ENCODE data around the gene CD55. TPM values are rescaled to one million over a fixed set of nuclear protein-coding genes. Genes with fewer than 3 reads are reported as not detected.

Gene CD55
- total RNA-seq, 2 experiments from 2014 or later, result 62.1 to 66.0 TPM

DNA sequence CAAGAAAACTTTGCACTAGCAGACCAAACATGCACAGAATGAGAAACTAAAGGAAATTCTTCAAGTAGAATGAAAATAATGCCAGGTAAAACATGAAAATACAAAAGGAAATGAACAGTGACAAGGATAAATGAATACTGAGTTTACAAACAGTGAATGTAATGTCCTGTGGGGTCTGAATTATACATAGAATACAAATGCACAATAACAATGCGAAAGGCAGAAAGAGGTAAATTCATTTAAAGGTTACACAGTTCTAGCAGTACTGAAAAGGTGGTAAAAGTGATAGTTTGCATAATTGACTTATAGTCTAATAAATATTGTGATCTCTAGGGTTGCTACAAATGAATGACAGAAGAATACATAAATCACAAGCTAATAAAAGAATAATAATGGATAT lies 12.9 kb downstream of the CD55 start:
- CTCF ChIA-PET, result interaction anchor here (0.7 kb wide), 2 partner anchors 12 to 16 kb away, joined by 3 to 4 read pairs; no protein-coding TSS in a partner anchor

DNA sequence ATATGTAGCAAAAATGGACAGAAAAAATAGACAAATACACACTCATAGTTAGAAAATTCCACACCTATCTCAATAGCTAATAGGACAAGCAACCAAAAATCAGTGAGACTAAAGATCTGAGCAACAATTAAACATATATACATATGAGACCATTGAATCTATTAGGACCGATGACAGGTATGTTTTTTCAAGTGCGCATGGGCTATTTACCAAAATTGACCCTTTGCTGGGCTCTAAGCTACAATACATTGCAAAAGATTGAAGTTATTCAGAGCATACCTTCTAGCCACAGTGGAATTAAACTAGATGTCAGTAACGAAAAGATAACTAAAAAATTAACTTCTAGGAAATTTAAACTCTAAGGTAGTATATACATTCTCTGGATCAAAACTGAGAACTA lies 13.7 kb downstream of the CD55 start:
- peak overlapping the region; percentile 13 for H3K4me3 Mint-ChIP-seq
- no peaks in the 10 kb centered on the region for H3K27me3 Mint-ChIP-seq (ENCODE audit: low read depth)
- intact Hi-C loops (cut with micrococcal nuclease), result loop anchor here (5.0 kb wide), 2 partner anchors 238 to 283 kb away; partner anchors contain the start of genes PFKFB2 and YOD1
- peak overlapping the region; percentile 66 for H3K27ac Mint-ChIP-seq
- no peak for DNase-seq
- CTCF ChIA-PET, result interaction anchor here (0.6 to 0.7 kb wide), 2 partner anchors 13 to 17 kb away, joined by 3 to 4 read pairs; no protein-coding TSS in a partner anchor
- H3K4me1 Mint-ChIP-seq (ENCODE audit: low read depth), result peaks cover 60% of the 10 kb centered on the region
- H3K36me3 Mint-ChIP-seq (ENCODE audit: low read depth), result peaks cover 60% of the 10 kb centered on the region
- peaks cover 18% of the 10 kb centered on the region for H3K9me3 Mint-ChIP-seq

More for the DNA sequence above, 12.9 kb downstream of the CD55 start:
- peaks cover 18% of the 10 kb centered on the region for H3K9me3 Mint-ChIP-seq
- H3K4me3 Mint-ChIP-seq, result no peak overlapping the region
- H3K27ac Mint-ChIP-seq, result peak overlapping the region; percentile 65
- intact Hi-C loops (cut with micrococcal nuclease), result no loop called here
- peaks cover 62% of the 10 kb centered on the region for H3K4me1 Mint-ChIP-seq (ENCODE audit: low read depth)
- no peak for DNase-seq
- no peaks in the 10 kb centered on the region for H3K27me3 Mint-ChIP-seq (ENCODE audit: low read depth)
- H3K36me3 Mint-ChIP-seq (ENCODE audit: low read depth), result peaks cover 62% of the 10 kb centered on the region

DNA sequence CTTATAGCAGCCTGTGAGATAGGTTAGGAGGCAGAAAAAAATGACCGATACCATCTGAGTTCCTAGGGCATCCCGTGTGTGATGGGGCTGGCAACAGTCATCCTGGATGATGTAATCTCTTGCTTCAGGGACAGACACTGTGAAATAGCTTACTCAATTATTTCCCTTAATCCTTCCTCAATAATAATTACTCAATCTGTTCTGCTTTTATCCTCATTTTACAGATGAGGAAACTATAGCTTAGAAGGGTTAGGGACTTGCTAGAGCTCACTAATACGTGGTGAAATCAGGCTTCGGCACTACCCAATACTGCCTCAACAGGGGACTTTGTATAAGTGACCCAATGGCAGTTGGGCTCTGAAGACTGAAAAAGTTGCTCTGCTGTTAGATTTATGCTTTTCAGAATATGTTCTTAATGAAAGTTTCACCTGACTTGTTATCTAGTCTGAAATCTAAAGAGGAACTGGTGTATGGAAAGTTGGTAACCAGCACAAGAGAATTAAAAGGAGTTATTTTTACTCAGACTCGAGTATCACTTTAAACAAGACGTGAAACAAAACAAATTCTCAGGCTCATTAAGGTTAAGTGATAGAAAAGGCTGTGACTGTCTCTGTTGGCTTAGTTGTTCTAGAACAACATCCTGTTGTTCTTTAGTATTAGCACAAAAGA lies 14.4 kb downstream of the CD55 start:
- peak; percentile 37 for DNase-seq

DNA sequence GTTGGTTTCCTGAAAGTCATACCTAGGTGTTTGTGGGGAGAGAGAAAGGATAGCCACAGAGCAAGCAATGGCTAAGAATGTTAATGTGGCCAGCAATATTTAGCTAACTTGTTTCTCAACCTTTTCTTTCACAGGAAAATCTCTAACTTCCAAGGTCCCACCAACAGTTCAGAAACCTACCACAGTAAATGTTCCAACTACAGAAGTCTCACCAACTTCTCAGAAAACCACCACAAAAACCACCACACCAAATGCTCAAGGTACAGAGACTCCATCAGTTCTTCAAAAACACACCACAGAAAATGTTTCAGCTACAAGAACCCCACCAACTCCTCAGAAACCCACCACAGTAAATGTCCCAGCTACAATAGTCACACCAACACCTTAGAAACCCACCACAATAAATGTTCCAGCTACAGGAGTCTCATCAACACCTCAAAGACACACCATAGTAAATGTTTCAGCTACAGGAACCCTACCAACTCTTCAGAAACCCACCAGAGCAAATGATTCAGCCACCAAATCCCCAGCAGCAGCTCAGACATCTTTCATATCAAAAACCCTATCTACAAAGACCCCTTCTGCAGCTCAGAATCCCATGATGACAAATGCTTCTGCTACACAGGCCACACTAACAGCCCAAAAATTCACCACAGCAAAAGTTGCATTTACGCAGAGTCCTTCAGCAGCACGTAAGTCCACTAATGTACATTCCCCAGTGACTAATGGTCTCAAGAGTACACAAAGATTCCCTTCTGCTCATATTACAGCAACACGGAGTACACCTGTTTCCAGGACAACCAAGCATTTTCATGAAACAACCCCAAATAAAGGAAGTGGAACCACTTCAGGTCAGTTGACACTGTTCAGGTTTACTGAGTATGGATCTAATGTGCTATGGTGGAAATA lies 15.3 kb downstream of the CD55 start:
- CTCF ChIA-PET, result interaction anchor here (0.5 to 1.8 kb wide), 6 partner anchors 12 to 288 kb away, joined by 3 to 10 read pairs (median 3); partner anchors contain the start of gene CD55
- intact Hi-C loops (cut with micrococcal nuclease), result loop anchor here (1.0 to 5.0 kb wide), 6 partner anchors 7 to 285 kb away; partner anchors contain the start of genes CD55, PFKFB2 and YOD1
- Mint-ChIP-seq H3K4me1 (ENCODE audit: low read depth) (peaks cover 68% of the 10 kb centered on the region), H3K27me3 (ENCODE audit: low read depth) (no peaks in the 10 kb centered on the region), H3K27ac (peak overlapping the region; percentile 82), H3K9me3 (peaks cover 18% of the 10 kb centered on the region), H3K4me3 (no peak overlapping the region), H3K36me3 (ENCODE audit: low read depth) (peaks cover 63% of the 10 kb centered on the region)
- DNase-seq, result peak; percentile 43

More for the DNA sequence above, 14.4 kb downstream of the CD55 start:
- Mint-ChIP-seq H3K4me3 (peak overlapping the region; percentile 37), H3K9me3 (peaks cover 18% of the 10 kb centered on the region), H3K27me3 (ENCODE audit: low read depth) (no peaks in the 10 kb centered on the region), H3K36me3 (ENCODE audit: low read depth) (peaks cover 58% of the 10 kb centered on the region), H3K4me1 (ENCODE audit: low read depth) (peaks cover 60% of the 10 kb centered on the region), H3K27ac (peak overlapping the region; percentile 82)
- intact Hi-C loops (cut with micrococcal nuclease), result loop anchor here (1.0 to 5.0 kb wide), 6 partner anchors 8 to 284 kb away; partner anchors contain the start of genes CD55, PFKFB2 and YOD1
- CTCF ChIA-PET, result interaction anchor here (0.6 to 1.8 kb wide), 3 partner anchors 14 to 25 kb away, joined by 3 to 9 read pairs (median 3); partner anchors contain the start of gene CD55

DNA sequence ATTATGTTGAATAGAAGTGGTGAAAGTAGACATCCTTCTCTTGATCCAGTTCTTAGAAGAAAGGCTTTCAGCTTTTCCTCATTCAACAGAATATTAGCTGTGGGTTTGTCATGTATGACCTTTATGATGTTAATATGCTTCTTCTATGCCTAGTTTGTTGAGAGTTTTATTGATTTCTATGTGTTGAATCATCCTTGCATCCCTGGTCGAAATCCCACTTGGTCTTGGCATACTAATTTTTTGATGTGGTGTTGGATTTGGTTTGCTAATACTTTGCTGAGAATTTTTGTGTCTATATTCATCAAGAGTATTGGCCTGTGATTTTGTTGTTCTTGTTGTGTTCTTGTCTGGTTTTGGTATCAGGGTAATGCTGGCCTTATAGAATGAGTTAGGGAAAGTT lies 20.9 kb downstream of the CD55 start:
- H3K4me1 Mint-ChIP-seq (ENCODE audit: low read depth), result peaks cover 72% of the 10 kb centered on the region
- no peak for DNase-seq
- intact Hi-C loops (cut with micrococcal nuclease), result no loop called here
- CTCF ChIA-PET, result no interaction called here
- H3K27me3 Mint-ChIP-seq (ENCODE audit: low read depth), result no peaks in the 10 kb centered on the region
- H3K27ac Mint-ChIP-seq, result peak overlapping the region; percentile 4
- H3K4me3 Mint-ChIP-seq, result no peak overlapping the region
- no peaks in the 10 kb centered on the region for H3K9me3 Mint-ChIP-seq
- H3K36me3 Mint-ChIP-seq (ENCODE audit: low read depth), result peaks cover 70% of the 10 kb centered on the region

DNA sequence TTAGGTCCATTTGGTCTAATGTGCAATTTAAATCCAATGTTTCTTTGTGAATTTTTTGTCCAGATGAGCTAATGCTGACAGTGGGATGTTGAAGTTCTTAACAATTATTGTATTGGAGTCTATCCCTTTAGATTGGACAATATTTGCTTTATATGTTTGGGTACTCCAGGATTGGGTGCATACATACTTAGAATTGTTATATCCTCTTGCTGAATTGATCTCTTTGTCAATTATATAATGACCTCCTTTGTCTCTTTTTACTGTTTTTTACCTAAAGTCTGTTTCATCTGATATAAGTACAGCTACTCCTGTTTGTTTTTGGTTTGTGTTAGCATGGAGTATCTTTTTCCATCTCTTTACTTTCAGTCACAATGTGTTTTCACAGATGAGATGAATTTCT lies 22.2 kb downstream of the CD55 start:
- Mint-ChIP-seq H3K27me3 (ENCODE audit: low read depth) (no peaks in the 10 kb centered on the region), H3K27ac (no peak overlapping the region), H3K4me1 (ENCODE audit: low read depth) (peaks cover 75% of the 10 kb centered on the region), H3K9me3 (peaks cover 4% of the 10 kb centered on the region), H3K36me3 (ENCODE audit: low read depth) (peaks cover 78% of the 10 kb centered on the region), H3K4me3 (no peak overlapping the region)
- CTCF ChIA-PET, result no interaction called here
- intact Hi-C loops (cut with micrococcal nuclease), result loop anchor here (1.0 kb wide), 1 partner anchor 7 kb away; no protein-coding TSS in a partner anchor
- DNase-seq, result no peak

DNA sequence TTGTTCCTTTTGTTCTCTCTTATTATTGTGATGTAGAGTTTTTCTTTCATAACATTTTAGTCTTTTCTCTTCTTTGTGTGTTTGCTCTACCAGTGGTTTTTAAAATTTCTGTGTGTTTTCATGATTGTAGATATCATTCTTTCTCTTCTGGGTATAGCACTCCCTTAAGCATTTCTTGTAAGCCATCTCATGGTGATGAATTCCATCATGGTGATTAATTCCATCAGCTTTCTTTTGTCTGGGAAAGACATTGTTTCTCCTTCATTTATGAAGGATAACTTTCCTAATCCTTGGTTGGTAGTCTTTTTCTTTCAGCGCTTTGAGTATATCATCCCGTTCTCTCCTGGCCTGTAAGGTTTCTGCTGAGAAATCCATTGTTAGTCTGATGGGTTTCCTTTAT lies 22.7 kb downstream of the CD55 start:
- CTCF ChIA-PET, result no interaction called here
- intact Hi-C loops (cut with micrococcal nuclease), result loop anchor here (1.0 kb wide), 1 partner anchor 8 kb away; no protein-coding TSS in a partner anchor
- H3K27me3 Mint-ChIP-seq (ENCODE audit: low read depth), result no peaks in the 10 kb centered on the region
- H3K9me3 Mint-ChIP-seq, result peaks cover 4% of the 10 kb centered on the region
- H3K27ac Mint-ChIP-seq, result peak overlapping the region; percentile 51
- peaks cover 82% of the 10 kb centered on the region for H3K36me3 Mint-ChIP-seq (ENCODE audit: low read depth)
- DNase-seq, result no peak
- H3K4me1 Mint-ChIP-seq (ENCODE audit: low read depth), result peaks cover 77% of the 10 kb centered on the region
- no peak overlapping the region for H3K4me3 Mint-ChIP-seq

DNA sequence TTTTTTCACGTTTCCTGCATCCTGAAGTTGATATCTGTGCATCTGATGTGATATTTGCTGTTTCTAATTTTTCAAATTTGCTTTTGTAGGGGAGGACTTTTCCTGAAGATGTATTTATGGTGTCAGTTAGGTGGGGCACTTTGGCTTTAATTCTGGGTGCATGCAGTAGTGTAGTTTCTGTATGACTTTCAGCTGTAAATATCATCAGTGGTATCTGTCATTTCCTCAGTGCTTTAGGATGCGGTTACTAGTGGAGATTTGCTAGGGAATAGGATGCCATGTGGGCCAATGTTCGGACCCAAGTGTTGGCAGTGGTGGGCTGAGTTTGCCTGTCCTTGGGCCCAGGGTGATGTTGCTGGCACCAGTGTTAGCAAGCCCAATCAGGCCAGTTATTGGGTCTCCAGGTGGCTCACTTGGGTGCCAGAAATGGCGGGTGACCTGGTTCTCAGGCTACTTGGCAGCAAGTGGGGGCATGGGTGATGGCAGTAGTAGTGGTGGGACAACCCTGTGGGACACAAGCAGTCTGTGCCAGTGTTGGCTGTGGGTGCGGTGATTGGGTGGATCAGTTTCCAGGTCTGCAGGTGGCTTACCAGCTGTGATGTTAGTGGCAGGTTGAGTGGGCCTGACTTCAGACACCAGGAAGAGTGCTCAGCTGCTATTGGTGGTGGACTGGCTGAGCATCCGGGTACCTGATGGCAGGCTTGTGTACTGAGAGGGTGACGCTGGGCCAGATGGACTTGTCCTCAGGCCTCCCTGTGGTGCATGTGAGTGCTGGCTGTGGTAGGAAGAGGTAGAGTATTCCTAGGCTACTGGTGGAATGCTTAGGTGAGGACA lies 24.4 kb downstream of the CD55 start:
- Mint-ChIP-seq H3K36me3 (ENCODE audit: low read depth) (peaks cover 84% of the 10 kb centered on the region), H3K4me3 (no peak overlapping the region), H3K27ac (peak overlapping the region; percentile 71), H3K9me3 (peaks cover 9% of the 10 kb centered on the region), H3K27me3 (ENCODE audit: low read depth) (no peaks in the 10 kb centered on the region), H3K4me1 (ENCODE audit: low read depth) (peaks cover 86% of the 10 kb centered on the region)
- DNase-seq, result no peak
- intact Hi-C loops (cut with micrococcal nuclease), result loop anchor here (1.0 to 5.0 kb wide), 2 partner anchors 17 to 49 kb away; no protein-coding TSS in a partner anchor
- CTCF ChIA-PET, result interaction anchor here (0.5 kb wide), 1 partner anchor 650 kb away, joined by 3 read pairs; no protein-coding TSS in a partner anchor

DNA sequence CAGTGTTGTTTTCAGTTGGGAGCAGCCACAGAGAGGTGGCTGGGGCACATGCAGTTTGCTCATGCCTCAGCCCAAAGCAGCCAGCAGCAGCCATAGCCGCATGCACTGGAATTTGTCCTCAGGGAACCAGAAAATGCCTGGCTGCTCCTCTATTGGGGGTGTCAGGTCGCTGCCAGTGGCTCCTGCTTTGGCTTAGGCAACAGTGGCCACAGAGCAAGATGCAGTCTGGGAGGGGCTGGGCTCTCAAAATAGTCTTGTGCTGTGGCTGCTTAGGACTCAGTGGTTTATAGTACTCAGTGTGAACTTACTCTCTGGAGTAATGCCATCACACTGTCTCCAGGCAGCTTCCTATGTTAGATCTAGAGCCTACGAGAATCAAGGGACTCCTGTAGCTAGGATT lies 25.0 kb downstream of the CD55 start:
- H3K27me3 Mint-ChIP-seq (ENCODE audit: low read depth), result no peaks in the 10 kb centered on the region
- no peak overlapping the region for H3K27ac Mint-ChIP-seq
- no peak overlapping the region for H3K4me3 Mint-ChIP-seq
- DNase-seq, result no peak
- H3K36me3 Mint-ChIP-seq (ENCODE audit: low read depth), result peaks cover 82% of the 10 kb centered on the region
- H3K9me3 Mint-ChIP-seq, result peaks cover 9% of the 10 kb centered on the region
- intact Hi-C loops (cut with micrococcal nuclease), result loop anchor here (5.0 kb wide), 1 partner anchor 49 kb away; no protein-coding TSS in a partner anchor
- CTCF ChIA-PET, result interaction anchor here (0.6 kb wide), 1 partner anchor 450 kb away, joined by 7 read pairs; no protein-coding TSS in a partner anchor
- H3K4me1 Mint-ChIP-seq (ENCODE audit: low read depth), result peaks cover 86% of the 10 kb centered on the region

DNA sequence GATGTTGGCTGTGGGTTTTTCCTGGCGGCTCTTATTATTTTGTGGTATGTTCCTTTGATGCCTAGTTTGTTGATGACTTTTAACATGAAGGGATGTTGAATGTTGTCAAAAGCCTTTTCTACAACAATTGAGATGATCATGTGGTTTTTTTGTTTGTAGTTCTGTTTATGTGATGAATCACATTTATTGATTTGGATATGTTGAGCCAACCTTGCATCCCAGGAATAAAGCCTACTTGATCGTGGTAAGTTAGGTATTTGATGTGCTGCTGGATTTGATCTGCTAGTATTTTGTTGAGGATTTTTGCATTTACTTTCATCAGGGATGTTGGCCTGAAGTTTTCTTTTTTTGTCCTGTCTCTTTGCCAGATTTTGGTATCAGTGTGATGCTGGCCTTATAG lies 28.5 kb downstream of the CD55 start:
- intact Hi-C loops (cut with micrococcal nuclease), result loop anchor here (5.0 kb wide), 2 partner anchors 42 to 53 kb away; no protein-coding TSS in a partner anchor
- Mint-ChIP-seq H3K4me3 (no peak overlapping the region), H3K27ac (no peak overlapping the region), H3K9me3 (peaks cover 9% of the 10 kb centered on the region), H3K36me3 (ENCODE audit: low read depth) (peaks cover 62% of the 10 kb centered on the region), H3K4me1 (ENCODE audit: low read depth) (peaks cover 73% of the 10 kb centered on the region), H3K27me3 (ENCODE audit: low read depth) (no peaks in the 10 kb centered on the region)
- CTCF ChIA-PET, result interaction anchor here (0.6 to 1.8 kb wide), 2 partner anchors 112 to 270 kb away, joined by 3 to 4 read pairs; no protein-coding TSS in a partner anchor
- no peak for DNase-seq

DNA sequence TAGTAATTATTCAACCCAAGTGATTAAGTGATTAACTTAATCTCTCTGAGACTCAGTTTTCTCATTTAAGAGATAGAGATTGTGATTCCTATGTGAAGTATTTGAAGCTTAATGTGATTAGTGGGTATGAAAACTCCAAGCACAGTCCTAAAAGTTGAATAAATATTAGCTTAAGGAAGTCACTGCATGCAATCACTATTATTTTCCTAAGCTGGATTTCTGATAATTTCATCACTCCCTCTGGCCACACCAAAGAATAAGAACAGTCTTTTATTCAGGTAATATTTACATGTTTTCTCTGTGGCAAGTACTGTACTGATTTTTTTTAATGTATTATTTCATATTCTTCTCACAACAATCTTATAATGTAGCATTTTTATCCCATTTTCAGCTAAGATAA lies 31.1 kb downstream of the CD55 start:
- no peaks in the 10 kb centered on the region for H3K27me3 Mint-ChIP-seq (ENCODE audit: low read depth)
- intact Hi-C loops (cut with micrococcal nuclease), result loop anchor here (5.0 kb wide), 1 partner anchor 40 kb away; no protein-coding TSS in a partner anchor
- H3K4me3 Mint-ChIP-seq, result no peak overlapping the region
- peaks cover 9% of the 10 kb centered on the region for H3K9me3 Mint-ChIP-seq
- peaks cover 66% of the 10 kb centered on the region for H3K4me1 Mint-ChIP-seq (ENCODE audit: low read depth)
- DNase-seq, result no peak
- H3K36me3 Mint-ChIP-seq (ENCODE audit: low read depth), result peaks cover 45% of the 10 kb centered on the region
- CTCF ChIA-PET, result interaction anchor here (0.6 to 0.7 kb wide), 3 partner anchors 17 to 536 kb away, joined by 3 to 5 read pairs (median 3); no protein-coding TSS in a partner anchor
- no peak overlapping the region for H3K27ac Mint-ChIP-seq

All from activated naive CD4-positive, alpha-beta T cell treated with anti-CD3 and anti-CD28 coated beads for 36 hours (primary cell).